ENCODE data around the gene KIF26B. TPM values are rescaled to one million over a fixed set of nuclear protein-coding genes. Genes with fewer than 3 reads are reported as not detected.
"Not testable (repeated sequence)": the region's sequence is repeated elsewhere in the genome, so short reads cannot be mapped to it uniquely, and the experiment has no call there.

KIF26B gene
- total RNA-seq, 1 experiment from 2014 or later, result 1.1 TPM

DNA sequence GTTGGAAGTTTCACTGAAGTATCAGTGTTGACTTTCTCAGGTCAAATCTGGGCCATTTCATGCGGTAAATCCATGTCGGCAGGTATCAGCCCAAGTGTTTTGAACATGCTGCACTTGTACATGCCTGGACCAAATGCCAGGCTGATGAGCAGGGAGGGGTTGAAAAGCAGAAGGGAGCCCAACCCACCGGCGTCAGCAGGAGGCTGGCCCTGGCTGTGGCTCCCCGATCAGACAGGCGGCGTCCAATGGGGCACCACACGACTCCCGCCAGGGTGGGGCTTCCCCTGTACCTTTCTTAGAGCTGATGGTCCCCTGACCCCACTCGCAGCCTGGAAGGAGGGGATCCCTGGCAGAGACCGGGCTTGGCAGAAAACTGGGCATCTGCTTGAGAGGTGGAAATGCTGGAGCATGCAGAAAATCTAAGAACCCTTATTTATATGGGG is 540.0 kb downstream of the KIF26B start:
- DNase-seq (ENCODE audit: low read depth), result no peak

DNA sequence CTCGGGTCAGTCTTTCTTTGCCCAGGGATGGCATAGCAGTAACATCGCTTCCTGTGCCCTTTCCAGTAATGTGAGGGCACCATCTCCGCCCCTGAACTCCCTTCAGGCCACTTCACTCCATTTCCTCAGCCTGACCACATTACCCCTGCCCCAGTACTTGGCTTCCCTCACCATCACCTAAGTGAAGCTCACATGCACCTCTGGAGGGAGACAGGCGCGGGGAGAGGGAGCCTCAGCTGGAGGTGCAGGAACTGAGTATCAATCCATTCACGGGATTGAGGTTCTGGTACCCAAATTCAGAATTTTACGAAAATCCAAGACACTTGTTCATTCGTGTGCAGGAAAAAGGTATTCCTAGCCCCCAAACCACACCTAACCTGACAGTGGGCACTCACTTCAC is 540.4 kb downstream of the KIF26B start:
- no peak for DNase-seq (ENCODE audit: low read depth)

GRCh38 chr1:245695701-245696100 is 540.9 kb downstream of the KIF26B start:
- DNase-seq (ENCODE audit: low read depth), result not testable (repeated sequence)

- DNase-seq (ENCODE audit: low read depth), result no peak
These were observed 543.3 kb downstream of the KIF26B start for GRCh38 chr1:245698116-245698515.

- DNase-seq (ENCODE audit: low read depth), result no peak
These were observed 544.1 kb downstream of the KIF26B start for GRCh38 chr1:245698860-245699259.

DNA sequence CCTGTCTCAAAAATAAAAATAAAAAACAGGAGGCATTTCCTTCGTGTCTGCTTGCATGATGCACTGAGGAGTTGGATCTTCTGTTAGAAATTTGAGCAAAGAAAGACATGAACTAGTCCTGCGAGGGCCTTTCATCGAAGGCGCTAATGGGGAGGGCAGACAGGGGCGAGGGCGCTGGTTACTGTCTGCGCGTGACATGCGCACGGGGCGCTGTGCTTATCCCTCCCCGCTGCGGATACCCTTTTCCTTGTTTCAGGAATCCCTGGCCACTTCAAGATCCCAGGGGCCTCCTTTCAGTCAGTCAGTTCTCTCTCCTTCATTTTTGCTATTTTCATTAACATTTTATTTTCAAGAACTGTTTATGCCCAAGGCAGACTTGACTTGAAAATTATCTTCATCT is 545.8 kb downstream of the KIF26B start:
- no peak for DNase-seq (ENCODE audit: low read depth)

- DNase-seq (ENCODE audit: low read depth), result no peak
These were observed 546.8 kb downstream of the KIF26B start for GRCh38 chr1:245701631-245702030.

DNA sequence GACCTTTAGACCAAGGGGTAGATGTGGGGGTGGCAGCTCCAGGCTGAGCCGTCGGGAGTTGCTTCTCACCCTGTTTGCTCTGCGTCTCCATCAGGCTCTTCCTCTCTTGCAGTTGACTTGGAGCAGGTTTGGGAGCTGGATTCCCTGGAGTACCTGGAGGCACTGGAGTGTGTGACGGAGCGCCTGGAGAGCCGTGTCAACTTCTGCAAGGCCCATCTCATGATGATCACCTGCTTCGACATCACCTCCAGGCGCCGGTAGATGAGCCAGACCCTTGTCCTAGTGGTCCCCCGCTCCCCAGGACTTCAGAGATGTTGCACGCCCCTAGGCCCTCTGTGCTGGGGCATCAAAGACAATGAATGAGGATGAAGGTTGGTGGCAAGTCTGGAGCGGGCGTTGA is 547.6 kb downstream of the KIF26B start:
- DNase-seq (ENCODE audit: low read depth), result no peak

GRCh38 chr1:245704341-245704740 is 549.6 kb downstream of the KIF26B start:
- DNase-seq (ENCODE audit: low read depth), result no peak

- DNase-seq (ENCODE audit: low read depth), result peak; percentile 87
These were observed 550.0 kb downstream of the KIF26B start for GRCh38 chr1:245704765-245705164.

DNA sequence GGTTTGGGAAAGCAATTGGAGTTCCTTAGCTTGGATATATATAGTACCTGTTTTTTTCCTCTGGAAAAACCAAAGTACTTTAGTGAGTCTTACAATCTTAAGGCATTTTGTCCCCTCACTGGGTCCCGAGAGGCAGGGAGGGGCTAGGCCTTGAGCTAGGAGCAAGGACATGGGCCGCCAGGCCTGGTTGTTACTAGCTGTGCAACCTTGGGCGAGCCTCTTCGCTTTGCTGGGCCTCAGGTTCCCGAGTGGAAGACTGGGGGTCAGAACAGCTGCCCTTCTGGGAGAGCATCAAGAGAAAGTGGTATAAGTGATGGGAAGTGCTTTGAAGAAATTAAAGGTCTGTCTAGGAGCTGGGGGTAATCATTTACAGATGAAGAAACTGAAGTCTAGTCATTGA is 553.2 kb downstream of the KIF26B start:
- no peak for DNase-seq (ENCODE audit: low read depth)

GRCh38 chr1:245710961-245711903 is 556.4 kb downstream of the KIF26B start:
- DNase-seq (ENCODE audit: low read depth), result no peak

- not testable (repeated sequence) for DNase-seq (ENCODE audit: low read depth)
These were observed 559.2 kb downstream of the KIF26B start for GRCh38 chr1:245714027-245714426.

DNA sequence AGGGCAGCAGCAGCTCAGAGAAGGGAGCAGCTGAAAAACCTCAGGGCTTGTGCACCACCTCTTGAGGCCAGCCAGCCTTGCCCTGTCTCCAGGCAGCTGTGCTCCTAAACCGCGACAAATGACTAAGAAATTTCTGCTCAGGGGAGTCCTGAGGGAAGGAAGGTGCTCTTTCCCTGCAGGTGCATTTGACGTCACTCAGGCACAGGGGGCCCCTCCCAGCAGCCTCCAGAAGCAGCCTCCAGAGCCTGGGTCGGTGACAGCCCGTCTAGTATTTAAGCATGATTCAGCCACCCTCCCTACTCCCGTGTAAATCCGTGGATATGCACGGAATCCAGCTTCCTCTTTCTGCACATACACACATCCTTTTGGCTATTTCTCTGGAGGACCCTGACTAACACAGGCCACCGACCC is 560.5 kb downstream of the KIF26B start:
- DNase-seq (ENCODE audit: low read depth), result peak; percentile 56

- peak; percentile 96 for DNase-seq (ENCODE audit: low read depth)
These were observed 561.2 kb downstream of the KIF26B start for GRCh38 chr1:245715970-245716369.

DNA sequence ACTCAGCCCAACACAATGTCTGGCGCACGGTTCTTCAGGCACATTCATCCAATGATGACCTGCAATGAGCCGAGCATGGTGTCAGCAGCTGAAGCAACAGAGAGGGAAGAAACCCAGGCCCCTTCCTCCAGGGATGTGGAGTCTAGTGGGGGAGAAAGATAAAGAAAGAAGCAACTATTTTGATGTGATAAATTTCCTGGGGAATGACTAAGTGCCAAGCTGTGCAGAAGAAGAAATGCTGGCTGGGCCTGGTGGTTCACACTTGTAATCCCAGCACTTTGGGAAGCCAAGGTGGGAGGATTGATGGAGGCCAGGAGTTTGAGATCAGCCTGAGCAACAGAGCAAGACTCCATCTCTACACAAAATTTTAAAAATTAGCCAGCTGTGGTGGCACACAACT is 561.8 kb downstream of the KIF26B start:
- DNase-seq (ENCODE audit: low read depth), result peak; percentile 13

- DNase-seq (ENCODE audit: low read depth), result no peak
These were observed 562.8 kb downstream of the KIF26B start for GRCh38 chr1:245717611-245718010.

GRCh38 chr1:245718123-245718522 is 563.3 kb downstream of the KIF26B start:
- no peak for DNase-seq (ENCODE audit: low read depth)

- no peak for DNase-seq (ENCODE audit: low read depth)
These were observed 564.2 kb downstream of the KIF26B start for GRCh38 chr1:245718951-245719350.

DNA sequence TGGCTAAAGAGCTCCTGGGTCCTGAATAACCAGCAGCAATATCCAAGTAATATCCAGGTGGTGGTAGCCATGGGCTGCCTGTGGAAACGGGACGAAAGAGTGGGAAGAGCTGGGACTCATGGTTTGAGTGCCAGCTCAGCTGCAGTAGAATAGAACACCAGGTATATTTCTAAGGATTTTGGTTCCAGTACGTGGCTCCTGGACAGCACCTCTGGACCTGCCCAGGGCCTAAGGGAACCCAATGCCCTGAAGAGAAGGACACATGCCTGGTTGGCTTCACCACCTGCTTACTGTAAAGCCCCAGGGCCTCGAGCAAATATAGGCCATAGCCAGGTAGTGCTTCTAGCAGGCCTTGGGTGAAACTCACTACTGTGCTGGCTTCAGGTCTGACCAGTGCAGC is 566.7 kb downstream of the KIF26B start:
- DNase-seq (ENCODE audit: low read depth), result no peak

DNA sequence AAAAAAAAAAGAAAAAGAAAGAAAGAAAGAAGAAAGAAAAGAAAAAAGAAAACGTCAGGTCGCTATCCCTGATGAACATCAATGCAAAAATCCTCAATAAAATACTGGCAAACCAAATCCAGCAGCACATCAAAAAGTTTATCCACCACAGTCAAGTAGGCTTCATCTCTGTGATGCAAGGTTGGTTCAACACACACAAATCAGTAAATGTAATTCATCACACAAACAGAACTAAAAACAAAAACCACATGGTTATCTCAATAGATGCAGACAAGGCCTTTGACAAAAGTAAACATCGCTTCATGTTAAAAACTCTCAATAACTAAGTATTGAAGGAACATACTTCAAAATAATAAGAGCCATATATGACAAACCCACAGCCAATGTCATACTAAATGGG is 573.2 kb downstream of the KIF26B start:
- DNase-seq (ENCODE audit: low read depth), result not testable (repeated sequence)

DNA sequence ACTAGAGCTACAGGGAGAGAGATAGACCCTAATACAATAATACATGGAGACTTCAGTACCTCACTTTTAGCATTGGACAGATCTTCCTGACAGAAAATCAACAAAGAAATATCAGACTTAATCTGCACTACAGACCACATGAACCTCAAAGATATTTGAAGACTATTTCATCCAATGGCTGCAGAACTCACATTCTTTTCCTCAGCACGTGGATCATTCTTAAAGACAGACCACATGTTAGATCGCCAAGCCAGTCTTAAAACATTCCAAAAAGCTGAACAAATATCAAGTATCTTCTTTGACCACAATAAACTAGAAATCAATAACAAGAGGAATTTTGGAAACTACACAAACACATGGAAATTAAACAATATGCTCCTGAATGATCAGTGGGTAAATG is 576.0 kb downstream of the KIF26B start:
- no peak for DNase-seq (ENCODE audit: low read depth)

DNA sequence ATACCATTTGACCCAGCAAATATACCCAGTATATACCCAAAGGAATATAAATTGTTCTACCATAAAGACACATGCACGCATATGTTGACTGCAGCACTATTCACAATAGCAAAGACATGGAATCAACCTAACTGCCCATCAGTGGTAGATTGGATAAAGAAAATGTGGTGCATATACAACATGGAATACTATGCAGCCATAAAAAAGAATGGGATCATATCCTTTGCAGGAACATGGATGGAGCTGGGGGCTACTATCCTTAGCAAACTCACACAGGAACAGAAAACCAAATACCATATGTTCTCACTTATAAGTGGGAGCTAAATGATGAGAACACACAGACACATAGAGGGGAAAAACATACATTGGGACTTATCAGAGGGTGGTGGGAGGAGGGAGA is 585.6 kb downstream of the KIF26B start:
- not testable (repeated sequence) for DNase-seq (ENCODE audit: low read depth)

- peak; percentile 57 for DNase-seq (ENCODE audit: low read depth)
These were observed 588.1 kb downstream of the KIF26B start for GRCh38 chr1:245742896-245743295.
